GM12891 (cell line): ENCODE data around the gene ANK2.

Experiments
- POLR2A ChIP-seq: IDR thresholded peaks from 2 replicates; pipeline ENCODE4 v1.6.1; 2011; ENCODE audit warnings: low read depth, low read length, control low read depth
- POLR2AphosphoS5 ChIP-seq: IDR thresholded peaks from 2 replicates; pipeline ENCODE4 v1.6.1; 2011; ENCODE audit warnings: low read depth, low read length, control low read depth
- TAF1 ChIP-seq: IDR thresholded peaks from 2 replicates; pipeline ENCODE4 v1.6.1; 2011; ENCODE audit warnings: low read depth, low read length, control low read depth

GRCh38 chr4:113356453-113356852 is 307.0 kb downstream of the ANK2 start:
- TF ChIP-seq POLR2A (no peak), POLR2AphosphoS5 (no peak), TAF1 (no peak)
